Measurements from ENCODE around the gene LURAP1L. TPM values are rescaled to one million over a fixed set of nuclear protein-coding genes. Genes with fewer than 3 reads are reported as not detected.

Gene LURAP1L
- total RNA-seq, 1 experiment from 2014 or later = not detected

DNA sequence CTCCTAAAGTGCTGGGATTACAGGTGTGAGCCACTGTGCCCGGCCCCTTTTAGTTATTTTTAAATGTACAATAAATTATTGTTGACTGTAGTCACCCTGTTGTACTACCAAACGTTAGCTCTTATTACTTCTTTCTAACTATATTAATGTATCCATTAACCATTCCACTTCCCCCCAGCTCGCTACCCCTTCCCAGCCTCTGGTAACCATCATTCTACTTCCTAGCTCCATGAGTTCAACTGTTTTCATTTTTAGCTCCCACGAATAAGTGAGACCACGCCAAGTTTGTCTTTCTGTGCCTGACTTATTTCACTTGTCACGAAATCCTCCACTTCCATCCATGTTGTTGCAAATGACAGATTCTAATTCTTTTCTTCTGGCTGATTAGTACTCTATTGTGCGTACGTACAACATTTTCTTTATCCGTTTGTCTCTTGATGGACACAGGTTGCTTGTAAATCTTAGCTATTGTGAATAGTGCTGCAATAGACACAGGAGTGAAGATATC is 6.5 kb downstream of the LURAP1L start:
- Histone ChIP-seq H2AFZ (ENCODE audit: low read length) (no peak overlapping the region), H3K79me2 (ENCODE audit: low read length) (no peaks in the 10 kb centered on the region), H3K4me3 (ENCODE audit: low read length) (no peak overlapping the region), H3K9ac (ENCODE audit: low read length) (no peak overlapping the region), H4K20me1 (ENCODE audit: insufficient read depth, low read depth, low read length) (no peaks in the 10 kb centered on the region), H3K9me3 (ENCODE audit: low read length) (peaks cover 11% of the 10 kb centered on the region; the same call in 1 of the 2 replicates), H3K4me1 (ENCODE audit: low read length) (no peaks in the 10 kb centered on the region), H3K27me3 (ENCODE audit: low read length) (no peaks in the 10 kb centered on the region), H3K4me2 (ENCODE audit: low read depth, low read length, poor library complexity, severe bottlenecking) (no peak overlapping the region), H3K9me2 (replicated peaks; ENCODE audit: insufficient read depth, low read length) (no peaks in the 10 kb centered on the region), H3K36me3 (ENCODE audit: insufficient read depth, low read length) (no peaks in the 10 kb centered on the region), H3K27ac (ENCODE audit: low read length) (no peak overlapping the region)
- DNase-seq = no peak

DNA sequence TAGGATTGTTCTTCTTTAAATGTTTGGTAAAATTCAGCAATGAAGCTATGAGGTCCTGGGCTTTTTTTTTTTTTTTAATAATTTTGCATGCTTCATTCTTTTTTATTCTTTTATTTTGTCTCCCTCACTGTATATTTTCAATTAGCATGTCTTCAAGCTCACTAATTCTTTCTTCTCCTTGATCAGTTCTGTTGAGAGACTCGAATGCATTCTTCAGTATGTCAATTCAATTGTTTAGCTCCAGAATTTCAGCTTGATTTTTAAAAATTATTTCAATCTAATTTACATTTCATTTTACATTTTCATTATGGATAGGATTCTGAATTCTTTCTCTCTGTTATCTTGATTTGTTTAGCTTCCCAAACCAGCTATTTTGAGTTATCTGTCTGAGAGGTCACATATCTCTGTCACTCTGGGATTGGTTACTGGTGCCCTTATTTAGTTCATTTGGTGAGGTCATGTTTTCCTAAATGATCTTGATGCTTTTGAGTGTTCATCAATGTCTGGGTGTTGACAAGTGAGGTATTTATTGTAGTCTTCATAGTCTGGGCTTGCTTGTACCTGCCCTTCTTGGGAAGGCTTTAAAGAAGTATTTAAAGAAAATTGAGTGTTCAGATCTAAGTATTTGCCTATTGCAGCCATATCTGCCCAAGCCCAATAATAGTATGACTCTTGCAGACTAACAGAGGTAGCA is 9.1 kb downstream of the LURAP1L start:
- Histone ChIP-seq H3K27ac (ENCODE audit: low read length) (no peak overlapping the region), H3K9me3 (ENCODE audit: low read length) (peaks cover 11% of the 10 kb centered on the region; the same call in 1 of the 2 replicates), H3K36me3 (ENCODE audit: insufficient read depth, low read length) (no peaks in the 10 kb centered on the region), H3K9ac (ENCODE audit: low read length) (no peak overlapping the region), H3K27me3 (ENCODE audit: low read length) (no peaks in the 10 kb centered on the region), H3K4me3 (ENCODE audit: low read length) (no peak overlapping the region), H3K4me1 (ENCODE audit: low read length) (no peaks in the 10 kb centered on the region), H3K79me2 (ENCODE audit: low read length) (no peaks in the 10 kb centered on the region), H4K20me1 (ENCODE audit: insufficient read depth, low read depth, low read length) (no peaks in the 10 kb centered on the region), H3K9me2 (replicated peaks; ENCODE audit: insufficient read depth, low read length) (no peaks in the 10 kb centered on the region), H3K4me2 (ENCODE audit: low read depth, low read length, poor library complexity, severe bottlenecking) (no peak overlapping the region), H2AFZ (ENCODE audit: low read length) (no peak overlapping the region)
- no peak for DNase-seq

DNA sequence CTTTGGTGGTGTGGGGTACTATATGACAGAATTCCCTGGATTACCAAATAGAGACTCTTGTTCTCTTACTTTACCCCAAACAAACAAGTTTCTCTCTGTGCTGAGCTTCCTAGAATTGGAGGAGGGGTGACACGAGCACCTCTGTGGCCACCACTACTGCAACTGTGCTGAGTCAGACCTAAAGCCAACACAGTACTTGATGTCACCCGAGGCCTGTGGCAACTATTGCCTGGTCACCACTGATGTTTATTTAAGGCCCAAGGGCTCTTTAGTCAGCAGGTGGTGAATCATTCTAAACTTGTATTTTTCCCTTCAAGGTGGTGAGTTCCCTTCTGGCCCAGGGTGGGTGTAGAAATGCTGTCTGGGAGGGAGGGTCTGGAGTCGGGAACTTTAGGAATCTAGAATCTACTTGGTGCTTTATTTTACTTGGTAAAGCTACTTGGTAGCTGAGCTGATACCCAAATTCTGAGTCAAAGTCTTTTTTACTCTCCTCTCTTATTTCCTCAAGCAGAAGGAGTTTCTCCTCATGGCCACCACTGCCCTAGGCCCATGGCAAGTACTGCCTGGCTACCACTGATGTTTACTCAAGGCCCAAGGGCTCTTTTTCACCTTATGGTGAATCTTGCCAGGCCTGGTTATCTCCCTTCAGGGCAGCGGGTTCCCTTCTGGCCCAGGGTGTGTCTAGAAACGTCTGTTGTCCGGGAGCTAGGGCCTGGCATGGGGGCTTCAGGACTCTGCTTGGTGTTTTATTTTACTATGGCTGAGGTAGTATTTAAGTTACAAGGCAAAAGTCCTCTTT is 9.8 kb downstream of the LURAP1L start:
- H3K9me3 ChIP-seq (ENCODE audit: low read length) = peaks cover 11% of the 10 kb centered on the region; the same call in 1 of the 2 replicates
- no peak overlapping the region for H3K4me3 ChIP-seq (ENCODE audit: low read length)
- no peaks in the 10 kb centered on the region for H3K4me1 ChIP-seq (ENCODE audit: low read length)
- DNase-seq = no peak
- no peaks in the 10 kb centered on the region for H3K27me3 ChIP-seq (ENCODE audit: low read length)
- H4K20me1 ChIP-seq (ENCODE audit: insufficient read depth, low read depth, low read length) = no peaks in the 10 kb centered on the region
- no peak overlapping the region for H3K4me2 ChIP-seq (ENCODE audit: low read depth, low read length, poor library complexity, severe bottlenecking)
- no peak overlapping the region for H3K9ac ChIP-seq (ENCODE audit: low read length)
- H3K36me3 ChIP-seq (ENCODE audit: insufficient read depth, low read length) = no peaks in the 10 kb centered on the region
- H3K27ac ChIP-seq (ENCODE audit: low read length) = no peak overlapping the region
- H3K9me2 ChIP-seq (replicated peaks; ENCODE audit: insufficient read depth, low read length) = no peaks in the 10 kb centered on the region
- no peak overlapping the region for H2AFZ ChIP-seq (ENCODE audit: low read length)
- no peaks in the 10 kb centered on the region for H3K79me2 ChIP-seq (ENCODE audit: low read length)

DNA sequence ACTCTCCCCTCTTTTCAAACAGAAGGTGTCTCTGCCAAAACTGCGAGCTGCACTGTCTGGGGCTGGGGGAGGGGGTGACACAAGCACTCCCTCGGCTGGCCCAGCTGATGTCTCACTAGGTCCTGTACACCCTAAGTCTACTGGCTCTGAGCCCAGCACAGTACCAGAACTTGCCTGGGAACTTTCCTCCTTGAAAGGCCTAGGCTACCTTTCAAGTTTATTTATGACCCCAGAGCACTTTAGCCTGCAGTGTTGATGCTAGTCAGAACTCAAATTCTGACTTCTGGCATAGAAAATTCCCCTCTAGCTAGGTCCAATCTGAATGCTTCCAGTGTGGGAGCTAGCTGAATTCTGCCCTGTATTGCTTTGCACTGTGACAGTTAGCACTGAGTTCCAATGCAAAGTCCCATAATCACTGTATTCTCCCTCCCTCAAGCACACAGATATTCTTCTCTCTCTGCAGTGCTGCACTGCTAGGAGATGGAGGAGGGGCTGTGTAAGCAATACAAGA is 10.5 kb downstream of the LURAP1L start:
- Histone ChIP-seq H3K4me3 (ENCODE audit: low read length) (no peak overlapping the region), H2AFZ (ENCODE audit: low read length) (no peak overlapping the region), H3K4me2 (ENCODE audit: low read depth, low read length, poor library complexity, severe bottlenecking) (no peak overlapping the region)

DNA sequence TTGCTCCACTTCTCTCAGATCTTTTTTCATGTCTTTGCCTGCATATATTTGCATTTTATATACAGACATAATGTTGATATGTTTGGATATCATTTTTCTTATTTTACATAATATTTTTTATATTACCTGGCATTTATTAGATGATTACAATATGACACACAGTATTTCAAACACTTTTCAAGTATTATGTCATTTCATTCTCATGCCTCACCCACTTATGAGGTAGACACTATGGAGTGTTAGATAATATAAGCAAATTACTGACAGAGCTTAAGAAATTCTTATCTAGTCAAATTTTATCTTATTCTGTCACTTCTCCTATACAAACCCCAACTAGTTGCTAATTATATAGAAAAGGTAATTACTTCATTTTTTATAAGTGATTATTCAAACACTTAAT is 11.1 kb downstream of the LURAP1L start:
- Histone ChIP-seq H3K27me3 (ENCODE audit: low read length) (no peaks in the 10 kb centered on the region), H3K27ac (ENCODE audit: low read length) (no peak overlapping the region), H3K9ac (ENCODE audit: low read length) (no peak overlapping the region), H3K4me1 (ENCODE audit: low read length) (no peaks in the 10 kb centered on the region), H3K4me2 (ENCODE audit: low read depth, low read length, poor library complexity, severe bottlenecking) (no peak overlapping the region), H3K36me3 (ENCODE audit: insufficient read depth, low read length) (no peaks in the 10 kb centered on the region), H3K9me3 (ENCODE audit: low read length) (peaks cover 11% of the 10 kb centered on the region; the same call in 1 of the 2 replicates), H2AFZ (ENCODE audit: low read length) (no peak overlapping the region), H4K20me1 (ENCODE audit: insufficient read depth, low read depth, low read length) (no peaks in the 10 kb centered on the region), H3K79me2 (ENCODE audit: low read length) (no peaks in the 10 kb centered on the region), H3K9me2 (replicated peaks; ENCODE audit: insufficient read depth, low read length) (no peaks in the 10 kb centered on the region), H3K4me3 (ENCODE audit: low read length) (no peak overlapping the region)
- DNase-seq = no peak

More for the DNA sequence above, 10.5 kb downstream of the LURAP1L start:
- H3K9ac ChIP-seq (ENCODE audit: low read length) = no peak overlapping the region
- H3K4me1 ChIP-seq (ENCODE audit: low read length) = no peaks in the 10 kb centered on the region
- no peaks in the 10 kb centered on the region for H3K9me2 ChIP-seq (replicated peaks; ENCODE audit: insufficient read depth, low read length)
- DNase-seq = no peak
- H3K36me3 ChIP-seq (ENCODE audit: insufficient read depth, low read length) = no peaks in the 10 kb centered on the region
- H3K9me3 ChIP-seq (ENCODE audit: low read length) = peaks cover 11% of the 10 kb centered on the region; the same call in 1 of the 2 replicates
- no peak overlapping the region for H3K27ac ChIP-seq (ENCODE audit: low read length)
- H3K27me3 ChIP-seq (ENCODE audit: low read length) = no peaks in the 10 kb centered on the region
- H4K20me1 ChIP-seq (ENCODE audit: insufficient read depth, low read depth, low read length) = no peaks in the 10 kb centered on the region
- no peaks in the 10 kb centered on the region for H3K79me2 ChIP-seq (ENCODE audit: low read length)

DNA sequence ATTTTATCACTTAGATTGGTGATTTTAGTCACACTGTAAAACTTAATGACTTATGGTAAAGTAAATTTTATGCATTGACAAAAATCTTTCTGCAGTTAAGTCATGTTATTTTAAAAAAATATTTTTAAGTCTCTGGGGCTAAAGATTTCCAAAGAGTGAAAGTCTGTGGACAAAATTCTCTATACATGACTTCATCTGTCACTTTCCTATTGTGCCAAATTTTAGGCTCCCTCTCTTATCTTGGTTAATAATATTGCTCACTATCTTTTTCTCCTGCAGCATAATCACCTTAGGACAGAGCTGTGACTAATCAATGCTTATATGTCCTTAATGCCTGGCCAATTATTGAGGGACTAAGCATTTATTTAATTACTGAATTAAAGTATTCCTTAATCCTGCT is 15.2 kb downstream of the LURAP1L start:
- Histone ChIP-seq H3K27ac (ENCODE audit: low read length) (no peak overlapping the region), H3K4me1 (ENCODE audit: low read length) (no peaks in the 10 kb centered on the region), H4K20me1 (ENCODE audit: insufficient read depth, low read depth, low read length) (no peaks in the 10 kb centered on the region), H3K4me3 (ENCODE audit: low read length) (no peak overlapping the region), H2AFZ (ENCODE audit: low read length) (no peak overlapping the region), H3K9me3 (ENCODE audit: low read length) (0 out of 2 replicates have a peak, but pooled peaks cover 3% of the 10 kb centered on the region), H3K9me2 (replicated peaks; ENCODE audit: insufficient read depth, low read length) (no peaks in the 10 kb centered on the region), H3K4me2 (ENCODE audit: low read depth, low read length, poor library complexity, severe bottlenecking) (no peak overlapping the region), H3K79me2 (ENCODE audit: low read length) (no peaks in the 10 kb centered on the region), H3K27me3 (ENCODE audit: low read length) (no peaks in the 10 kb centered on the region), H3K9ac (ENCODE audit: low read length) (no peak overlapping the region), H3K36me3 (ENCODE audit: insufficient read depth, low read length) (no peaks in the 10 kb centered on the region)
- DNase-seq = no peak

DNA sequence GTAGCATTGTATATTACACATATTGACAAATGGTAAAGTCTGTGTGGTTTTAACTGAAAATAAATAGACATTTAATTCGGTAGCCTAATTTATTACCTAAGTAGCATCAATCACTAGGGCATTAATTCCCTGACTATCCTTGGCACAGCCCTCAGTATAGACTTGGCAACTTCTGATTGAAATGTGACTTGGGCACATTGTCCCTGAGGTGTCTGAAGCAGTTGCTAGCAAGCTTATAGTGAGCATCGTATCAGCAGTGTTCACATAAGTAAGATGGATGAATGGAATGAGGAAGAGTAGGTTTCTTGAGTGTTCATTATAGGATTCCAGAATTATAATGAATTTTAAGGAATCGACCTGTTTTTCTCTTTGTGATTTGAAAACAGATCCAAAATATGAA is 16.1 kb downstream of the LURAP1L start:
- H3K4me3 ChIP-seq (ENCODE audit: low read length) = no peak overlapping the region
- H2AFZ ChIP-seq (ENCODE audit: low read length) = no peak overlapping the region
- no peaks in the 10 kb centered on the region for H4K20me1 ChIP-seq (ENCODE audit: insufficient read depth, low read depth, low read length)
- no peaks in the 10 kb centered on the region for H3K36me3 ChIP-seq (ENCODE audit: insufficient read depth, low read length)
- H3K4me2 ChIP-seq (ENCODE audit: low read depth, low read length, poor library complexity, severe bottlenecking) = no peak overlapping the region
- H3K9me2 ChIP-seq (replicated peaks; ENCODE audit: insufficient read depth, low read length) = no peaks in the 10 kb centered on the region
- H3K9ac ChIP-seq (ENCODE audit: low read length) = no peak overlapping the region
- no peaks in the 10 kb centered on the region for H3K79me2 ChIP-seq (ENCODE audit: low read length)
- H3K4me1 ChIP-seq (ENCODE audit: low read length) = no peaks in the 10 kb centered on the region
- DNase-seq = no peak
- H3K27me3 ChIP-seq (ENCODE audit: low read length) = no peaks in the 10 kb centered on the region
- no peak overlapping the region for H3K27ac ChIP-seq (ENCODE audit: low read length)
- H3K9me3 ChIP-seq (ENCODE audit: low read length) = 0 out of 2 replicates have a peak, but pooled peaks cover 3% of the 10 kb centered on the region

All from Karpas-422 (cell line).